HG02973 (cell line): ENCODE data around the gene WASL.

Source experiments
- ATAC-seq: cut with Tn5 transposase; IDR thresholded peaks from one replicate; pipeline ENCODE4 v1.9.1; 2021; ENCODE audit warnings: moderate library complexity; ENCODE audit not compliant: unreplicated experiment

The WASL gene

GRCh38 chr7:123662755-123663154, 86.0 kb downstream of the WASL start:
- no peak for ATAC-seq

DNA sequence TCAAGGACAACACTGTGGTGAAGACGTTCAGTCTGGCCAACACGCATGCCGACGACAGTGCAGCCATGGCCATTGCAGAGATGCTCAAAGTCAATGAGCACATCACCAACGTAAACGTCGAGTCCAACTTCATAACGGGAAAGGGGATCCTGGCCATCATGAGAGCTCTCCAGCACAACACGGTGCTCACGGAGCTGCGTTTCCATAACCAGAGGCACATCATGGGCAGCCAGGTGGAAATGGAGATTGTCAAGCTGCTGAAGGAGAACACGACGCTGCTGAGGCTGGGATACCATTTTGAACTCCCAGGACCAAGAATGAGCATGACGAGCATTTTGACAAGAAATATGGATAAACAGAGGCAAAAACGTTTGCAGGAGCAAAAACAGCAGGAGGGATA, 86.5 kb downstream of the WASL start:
- ATAC-seq, result no peak

DNA sequence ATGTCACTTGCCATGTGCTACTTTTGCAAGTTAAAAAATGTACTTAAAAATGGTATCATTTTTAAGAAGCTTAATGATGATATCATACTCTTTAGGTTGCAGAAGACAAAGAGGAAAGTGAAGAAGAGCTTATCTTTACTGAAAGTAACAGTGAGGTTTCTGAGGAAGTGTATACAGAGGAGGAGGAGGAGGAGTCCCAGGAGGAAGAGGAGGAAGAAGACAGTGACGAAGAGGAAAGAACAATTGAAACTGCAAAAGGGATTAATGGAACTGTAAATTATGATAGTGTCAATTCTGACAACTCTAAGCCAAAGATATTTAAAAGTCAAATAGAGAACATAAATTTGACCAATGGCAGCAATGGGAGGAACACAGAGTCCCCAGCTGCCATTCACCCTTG, 87.0 kb downstream of the WASL start:
- ATAC-seq, result no peak

DNA sequence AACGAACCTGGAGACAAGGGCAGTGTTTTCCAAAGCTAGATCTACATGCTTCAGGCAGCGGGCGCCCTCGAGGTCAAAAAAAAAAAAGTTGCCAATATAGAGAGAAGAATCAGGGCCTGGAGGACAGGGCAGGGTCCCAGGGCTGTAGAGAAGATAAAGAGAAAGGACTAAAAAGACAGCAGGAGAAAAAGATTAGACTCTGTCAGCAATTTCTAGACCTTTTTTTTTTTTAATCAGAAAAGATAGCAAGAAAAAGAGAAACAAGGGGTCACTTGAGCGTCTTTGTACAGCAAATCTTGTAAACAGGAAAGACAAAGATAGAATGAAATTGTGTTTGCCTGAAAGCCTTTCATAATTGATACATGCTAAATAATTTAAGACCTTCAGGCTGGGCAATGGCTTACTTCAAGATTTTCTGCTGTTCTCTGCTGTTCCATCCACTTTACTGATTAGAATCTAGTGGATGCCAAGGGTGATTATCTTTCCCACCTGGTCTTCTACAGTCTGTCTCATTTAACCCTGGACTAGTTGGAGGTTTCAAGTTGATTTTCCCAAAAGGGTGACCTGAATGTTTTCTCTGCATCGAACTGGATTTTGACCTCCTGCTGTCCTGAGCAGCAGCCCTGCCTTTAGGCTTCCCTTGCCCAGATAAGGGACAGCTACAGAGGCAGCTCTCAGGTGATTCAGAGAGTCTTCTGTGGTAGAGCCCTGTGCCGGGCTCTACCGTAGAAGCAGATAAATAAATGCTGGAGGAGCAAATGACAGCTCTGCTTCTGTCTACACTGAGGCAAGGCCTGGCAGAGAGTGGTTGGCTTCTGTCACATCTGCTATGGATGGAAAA, 88.1 kb downstream of the WASL start:
- ATAC-seq, result no peak

DNA sequence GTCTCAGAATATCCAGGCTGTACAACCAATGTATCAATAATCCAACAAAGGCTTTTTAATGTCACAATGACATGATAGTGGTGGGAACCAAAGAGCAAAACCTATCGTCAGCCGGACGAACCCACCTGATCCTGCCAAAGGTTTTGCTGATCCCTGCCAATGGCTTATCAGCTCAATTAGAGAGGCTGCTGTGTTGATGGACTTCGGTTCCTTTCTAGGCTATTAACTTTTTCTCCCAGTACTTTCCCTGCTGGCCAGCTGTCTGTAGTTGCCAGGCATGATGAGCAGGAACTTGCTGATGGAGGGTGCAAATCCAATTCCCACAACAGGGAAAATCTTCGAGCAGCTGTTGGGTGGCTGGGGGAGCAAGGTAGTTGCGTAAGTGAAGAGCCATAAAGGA, 90.8 kb downstream of the WASL start:
- no peak for ATAC-seq

DNA sequence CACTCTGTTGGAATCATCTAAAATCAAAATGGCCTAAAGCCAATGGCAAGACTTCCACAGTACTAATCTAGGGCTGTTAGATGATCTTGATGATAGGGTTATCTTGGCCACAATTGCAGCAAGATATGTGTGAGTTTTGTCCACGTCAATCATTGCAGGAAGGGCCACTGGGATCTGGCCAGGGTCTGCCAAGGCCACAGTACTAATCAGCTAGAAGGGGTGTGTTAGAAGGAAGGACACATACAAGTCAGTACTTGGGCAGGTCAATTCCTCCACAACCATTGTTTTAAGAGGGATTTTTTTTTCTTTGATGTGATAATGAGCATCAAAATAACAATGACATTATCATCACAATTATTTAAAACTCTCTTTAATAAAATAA, 91.5 kb downstream of the WASL start:
- ATAC-seq, result no peak

- no peak for ATAC-seq
Measured at GRCh38 chr7:123656544-123657303, 92.1 kb downstream of the WASL start.

DNA sequence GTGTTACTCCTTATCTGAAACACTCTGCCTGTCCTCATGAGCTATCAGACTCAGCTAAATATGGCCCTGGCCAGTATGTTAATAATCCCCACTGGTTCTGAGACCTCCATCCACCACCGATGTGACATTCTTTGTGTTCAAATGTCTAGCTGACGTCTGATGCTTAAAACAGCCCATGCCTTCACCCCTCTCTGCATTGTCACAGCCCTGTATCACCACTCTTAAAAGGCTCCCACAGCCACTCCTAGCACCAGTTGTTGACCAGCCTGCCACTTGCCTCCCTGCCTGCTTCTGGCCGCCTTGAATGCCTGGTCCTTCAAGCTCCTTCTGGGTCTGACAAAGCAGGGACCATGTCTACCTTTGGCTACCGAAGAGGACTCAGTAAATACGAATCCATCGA, 93.2 kb downstream of the WASL start, which contains the start of gene LMOD2:
LMOD2 (plus strand) TSS at position 253 of the 400 bp plus-strand sequence; CDS start at position 351, 98 bp downstream.
- no peak for ATAC-seq

- no peak for ATAC-seq
Measured at GRCh38 chr7:123653162-123653561, 95.6 kb downstream of the WASL start.

GRCh38 chr7:123652406-123652805, 96.4 kb downstream of the WASL start:
- no peak for ATAC-seq

DNA sequence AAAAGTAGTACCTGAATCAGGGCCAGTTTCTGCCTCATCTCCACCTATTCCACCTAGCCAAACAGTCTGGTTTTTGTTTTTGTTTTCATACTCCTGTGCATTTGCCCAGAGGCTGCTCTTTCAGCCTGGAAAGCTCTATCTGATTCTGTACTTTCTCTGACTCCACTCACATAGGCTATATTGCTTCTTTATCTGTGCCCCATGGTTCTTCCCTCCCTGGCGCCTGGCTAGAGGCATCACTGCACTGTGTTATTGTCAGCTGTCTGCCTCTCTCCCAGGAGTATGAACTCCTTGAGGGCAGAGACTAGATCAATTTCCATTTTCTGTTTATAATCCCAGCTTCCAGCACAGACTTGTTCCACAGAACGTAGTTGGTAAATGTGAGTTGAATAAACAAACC, 98.2 kb downstream of the WASL start:
- ATAC-seq, result no peak

GRCh38 chr7:123649964-123650363, 98.8 kb downstream of the WASL start:
- ATAC-seq, result no peak

GRCh38 chr7:123647106-123647730, 101.6 kb downstream of the WASL start:
- ATAC-seq, result no peak

- no peak for ATAC-seq
Measured at GRCh38 chr7:123645516-123645915, 103.3 kb downstream of the WASL start.

DNA sequence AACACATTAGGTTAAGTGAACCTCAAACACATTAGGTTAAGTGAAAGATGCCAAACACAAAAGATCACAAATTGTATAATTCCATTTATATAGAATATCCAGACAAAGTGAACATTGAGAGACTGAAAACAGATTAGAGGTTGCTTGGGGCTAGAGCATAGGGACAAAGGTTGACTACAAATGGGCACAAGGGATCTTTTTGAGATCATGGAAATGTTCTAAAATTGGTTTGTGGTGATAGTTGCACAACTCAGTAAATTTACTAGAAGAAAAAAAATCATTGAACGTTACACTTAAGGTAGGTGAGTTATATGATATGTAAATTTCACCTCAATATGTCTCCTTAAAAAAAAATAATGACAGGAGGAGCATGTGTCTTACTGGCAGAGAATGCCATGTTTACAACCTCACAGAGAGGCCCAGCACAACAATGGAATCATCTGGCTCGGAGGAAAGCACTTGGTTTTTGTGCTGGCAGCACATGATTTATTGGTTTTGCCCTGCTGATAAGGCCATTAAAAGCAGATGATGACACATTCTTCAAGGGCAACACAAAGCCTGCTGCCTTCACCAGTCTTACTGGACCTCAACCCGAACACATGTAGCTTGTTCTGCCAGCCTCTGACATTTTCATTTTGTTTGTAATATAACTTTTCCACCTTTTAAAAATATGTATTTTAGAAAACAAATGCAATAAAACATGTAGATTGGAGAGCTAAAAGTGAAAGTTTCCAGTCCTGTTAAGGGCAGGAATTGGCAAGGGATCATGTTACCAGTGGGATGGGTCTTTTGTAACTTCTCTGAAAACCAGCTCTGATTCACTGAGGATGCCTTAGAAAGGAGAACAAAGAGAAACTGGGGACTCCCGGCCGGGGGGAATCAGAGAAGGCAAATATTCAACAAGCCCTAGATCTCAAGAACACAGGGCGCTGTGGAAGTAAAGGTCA, 105.0 kb downstream of the WASL start:
- no peak for ATAC-seq

- no peak for ATAC-seq
Measured at GRCh38 chr7:123641901-123642300, 106.9 kb downstream of the WASL start.

GRCh38 chr7:123640583-123640982, 108.2 kb downstream of the WASL start:
- no peak for ATAC-seq

DNA sequence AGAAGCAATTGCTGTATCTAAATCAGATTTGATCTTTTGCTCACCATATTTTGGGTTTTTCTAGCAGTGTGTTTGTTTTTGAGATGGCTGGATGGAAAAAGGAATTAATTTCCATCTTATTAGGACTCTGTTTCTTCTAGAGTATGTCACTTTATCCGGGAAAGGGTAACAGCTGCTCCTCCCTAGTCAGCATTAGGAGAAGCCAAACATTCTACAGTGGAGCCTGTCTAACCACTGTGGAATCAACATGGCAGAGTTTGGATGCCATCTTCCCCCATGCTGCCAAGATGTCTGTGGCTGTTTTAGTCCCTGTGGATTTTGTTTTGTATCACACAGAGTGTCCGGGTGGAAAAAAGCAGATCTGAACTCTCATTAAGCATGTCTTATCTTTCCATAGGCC, 109.2 kb downstream of the WASL start:
- no peak for ATAC-seq

DNA sequence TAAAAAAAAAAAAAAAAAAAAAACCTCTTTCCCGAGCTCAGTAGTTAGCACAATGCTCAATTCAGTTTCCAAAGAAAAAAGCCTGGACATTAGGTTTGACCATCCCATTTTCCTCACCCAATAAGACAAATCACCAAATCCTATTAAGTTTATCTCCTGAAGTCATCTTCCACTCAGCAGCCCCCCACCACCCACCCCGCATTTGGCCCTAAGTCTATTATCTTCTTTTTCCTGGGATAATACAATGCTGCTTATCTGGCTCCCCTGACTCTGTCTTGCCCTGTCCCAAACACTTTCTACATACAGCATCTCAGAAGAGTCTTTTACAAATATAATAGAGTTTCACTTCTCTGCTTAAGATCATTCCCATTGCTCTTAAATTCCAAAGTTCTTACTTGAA, 110.9 kb downstream of the WASL start:
- no peak for ATAC-seq

DNA sequence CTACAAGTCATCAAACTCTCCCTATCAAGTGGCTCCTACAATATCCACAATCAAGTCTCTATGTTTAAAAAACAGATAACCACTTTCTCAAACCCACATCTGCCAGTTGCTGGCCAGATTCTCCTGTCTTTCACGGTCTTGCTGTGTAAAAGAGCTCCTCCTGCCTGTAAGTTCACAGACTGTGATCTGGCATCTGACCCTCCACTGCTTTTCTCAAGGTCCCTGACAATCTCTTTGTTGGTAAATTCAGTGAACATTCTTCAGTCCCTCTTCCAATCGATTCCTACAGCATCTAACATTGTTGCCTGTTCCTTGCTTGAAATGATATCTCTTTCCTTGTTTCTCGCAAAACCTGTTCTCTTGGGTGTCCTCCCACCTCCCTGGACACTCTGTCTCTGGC, 111.6 kb downstream of the WASL start:
- ATAC-seq, result no peak
